WTC11 (cell line): ENCODE data around the gene RPRD2. TPM values are rescaled to one million over a fixed set of nuclear protein-coding genes. Genes with fewer than 3 reads are reported as not detected.

ENCODE experiments used
- ATAC-seq: fragments of 200-7000 bp; cut with Tn5 transposase; 2 replicates; pipeline ENCODE4 v1.10.0; 2021; ENCODE audit warnings: mild to moderate bottlenecking, moderate library complexity
- CTCF ChIA-PET: fragments of 300-600 bp; sonication (Branson Sonifier 250); formaldehyde crosslinking; loops from one replicate; lab custom pipeline; 2021; ENCODE audit warnings: antibody characterized with exemption; lab: Charles Lee
- POLR2A ChIA-PET: fragments of 350-600 bp; sonication (Branson Sonifier 250); formaldehyde crosslinking; loops from one replicate; lab custom pipeline; 2021; ENCODE audit warnings: antibody characterized with exemption; lab: Charles Lee
- DNase-seq: peaks from one replicate; pipeline ENCODE4 v3.0.0; 2021; ENCODE audit warnings: low spot score
- H3K27ac Mint-ChIP-seq: 2 replicates; pipeline ENCODE4 v1.8.0; 2021; ENCODE audit warnings: mixed read lengths
- H3K27me3 Mint-ChIP-seq: 2 replicates; pipeline ENCODE4 v1.8.0; 2021; ENCODE audit warnings: low read depth, mild to moderate bottlenecking, moderate library complexity, mixed read lengths
- H3K36me3 Mint-ChIP-seq: 2 replicates; pipeline ENCODE4 v1.8.0; 2021; ENCODE audit warnings: mixed read lengths
- H3K4me1 Mint-ChIP-seq: 2 replicates; pipeline ENCODE4 v1.8.0; 2022; ENCODE audit warnings: mixed read lengths
- H3K4me3 Mint-ChIP-seq: 2 replicates; pipeline ENCODE4 v1.8.0; 2021; ENCODE audit warnings: mild to moderate bottlenecking, moderate library complexity, mixed read lengths
- H3K9me3 Mint-ChIP-seq: 2 replicates; pipeline ENCODE4 v1.8.0; 2021; ENCODE audit warnings: mixed read lengths
- AFF4 ChIP-seq: sonication (generic); formaldehyde crosslinking; IDR thresholded peaks from 2 replicates; pipeline ENCODE4 v1.8.1; 2023; ENCODE audit warnings: mild to moderate bottlenecking, missing genetic modification reagents, borderline replicate concordance
- CBFB ChIP-seq: sonication (generic); formaldehyde crosslinking; IDR thresholded peaks from 2 replicates; pipeline ENCODE4 v1.8.1; 2022; ENCODE audit warnings: mild to moderate bottlenecking, low read depth, missing genetic modification reagents
- CDX4 ChIP-seq: fragments of 250-450 bp; sonication (Bioruptor Pico); IDR thresholded peaks from 2 replicates; pipeline ENCODE4 v1.9.0; 2021; ENCODE audit warnings: moderate library complexity, mild to moderate bottlenecking, inconsistent platforms, borderline replicate concordance
- E2F4 ChIP-seq: sonication (generic); formaldehyde crosslinking; IDR thresholded peaks from 2 replicates; pipeline ENCODE4 v1.8.1; 2022; ENCODE audit warnings: low read depth, mild to moderate bottlenecking, moderate library complexity, missing genetic modification reagents, borderline replicate concordance
- FOXK1 ChIP-seq: sonication (generic); formaldehyde crosslinking; IDR thresholded peaks from 2 replicates; pipeline ENCODE4 v1.8.0; 2022; ENCODE audit warnings: mild to moderate bottlenecking, moderate library complexity, missing genetic modification reagents
- FOXP1 ChIP-seq: sonication (generic); formaldehyde crosslinking; IDR thresholded peaks from 2 replicates; pipeline ENCODE4 v1.8.0; 2022; ENCODE audit warnings: missing genetic modification reagents, mild to moderate bottlenecking, moderate library complexity, borderline replicate concordance
- IRF1 ChIP-seq: sonication (generic); formaldehyde crosslinking; IDR thresholded peaks from 2 replicates; pipeline ENCODE4 v1.8.0; 2023; ENCODE audit warnings: missing genetic modification reagents
- JAZF1 ChIP-seq: fragments of 250-450 bp; sonication (Bioruptor Pico); IDR thresholded peaks from 2 replicates; pipeline ENCODE4 v1.9.0; 2021; ENCODE audit warnings: moderate library complexity, mild to moderate bottlenecking, inconsistent platforms
- MAX ChIP-seq: sonication (generic); formaldehyde crosslinking; IDR thresholded peaks from 2 replicates; pipeline ENCODE4 v1.8.0; 2022; ENCODE audit warnings: mild to moderate bottlenecking, missing genetic modification reagents
- NFE2L1 ChIP-seq: sonication (generic); formaldehyde crosslinking; IDR thresholded peaks from 2 replicates; pipeline ENCODE4 v1.8.1; 2023; ENCODE audit warnings: missing genetic modification reagents
- RORB ChIP-seq: fragments of 250-450 bp; sonication (Bioruptor Pico); IDR thresholded peaks from 2 replicates; pipeline ENCODE4 v1.9.0; 2021; ENCODE audit warnings: mild to moderate bottlenecking
- SMAD3 ChIP-seq: sonication (generic); formaldehyde crosslinking; IDR thresholded peaks from 2 replicates; pipeline ENCODE4 v1.8.0; 2022; ENCODE audit warnings: missing genetic modification reagents, mild to moderate bottlenecking, borderline replicate concordance
- SP1 ChIP-seq: sonication (generic); formaldehyde crosslinking; conservative IDR thresholded peaks from 2 replicates; pipeline ENCODE4 v1.8.1; 2022; ENCODE audit warnings: missing genetic modification reagents
- TEAD1 ChIP-seq: sonication (generic); formaldehyde crosslinking; IDR thresholded peaks from 2 replicates; pipeline ENCODE4 v1.8.0; 2022; ENCODE audit warnings: mild to moderate bottlenecking, missing genetic modification reagents
- TEAD4 ChIP-seq: sonication (generic); formaldehyde crosslinking; IDR thresholded peaks from 2 replicates; pipeline ENCODE4 v1.8.0; 2022; ENCODE audit warnings: mild to moderate bottlenecking, missing genetic modification reagents
- TP53 ChIP-seq: sonication (generic); formaldehyde crosslinking; IDR thresholded peaks from 2 replicates; pipeline ENCODE4 v1.8.1; 2023; ENCODE audit warnings: mild to moderate bottlenecking, missing genetic modification reagents
- ZBTB43 ChIP-seq: sonication (generic); formaldehyde crosslinking; IDR thresholded peaks from 2 replicates; pipeline ENCODE4 v1.8.1; 2023; ENCODE audit warnings: mild to moderate bottlenecking, missing genetic modification reagents
- ZNF138 ChIP-seq: sonication (generic); formaldehyde crosslinking; conservative IDR thresholded peaks from 2 replicates; pipeline ENCODE4 v1.8.1; 2022; ENCODE audit warnings: mild to moderate bottlenecking, moderate library complexity, missing genetic modification reagents
- ZNF232 ChIP-seq: sonication (generic); formaldehyde crosslinking; IDR thresholded peaks from 2 replicates; pipeline ENCODE4 v1.8.0; 2022; ENCODE audit warnings: mild to moderate bottlenecking, missing genetic modification reagents
- ZNF423 ChIP-seq: fragments of 250-450 bp; sonication (Bioruptor Pico); IDR thresholded peaks from 2 replicates; pipeline ENCODE4 v2.1.2; 2022; ENCODE audit warnings: mild to moderate bottlenecking, moderate library complexity
- ZNF425 ChIP-seq: fragments of 250-450 bp; sonication (Bioruptor Pico); conservative IDR thresholded peaks from 2 replicates; pipeline ENCODE4 v1.9.0; 2021; ENCODE audit warnings: mild to moderate bottlenecking
- ZNF671 ChIP-seq: fragments of 250-450 bp; sonication (Bioruptor Pico); IDR thresholded peaks from 2 replicates; pipeline ENCODE4 v1.8.0; 2021; ENCODE audit warnings: mild to moderate bottlenecking
- total RNA-seq: library from RNA; stranded (reverse); gene quantifications from 3 replicates; pipeline ENCODE4 v1.2.3, GENCODE V29; 2021

Gene RPRD2
- total RNA-seq, 1 experiment from 2014 or later: 26.1 TPM

- no peaks in the 10 kb centered on the region for H3K27me3 Mint-ChIP-seq
- CTCF ChIA-PET: interaction anchor here (0.6 to 1.9 kb wide), 7 partner anchors 8 to 172 kb away, joined by 3 to 6 read pairs (median 4); partner anchors contain the start of genes C1orf54, CA14 and FALEC
- TF ChIP-seq FOXP1 (CRISPR knock-in tag) (no peak), TP53 (no peak), ZNF671 (no peak), MAX (CRISPR knock-in tag) (no peak), TEAD1 (CRISPR knock-in tag) (no peak), TEAD4 (CRISPR knock-in tag) (no peak), FOXK1 (CRISPR knock-in tag) (no peak), ZNF423 (CRISPR knock-in tag) (no peak), ZNF425 (no peak), RORB (CRISPR knock-in tag) (no peak), JAZF1 (CRISPR knock-in tag) (no peak), CBFB (CRISPR knock-in tag) (no peak), AFF4 (no peak)
- peak overlapping the region; percentile 30 for H3K27ac Mint-ChIP-seq
- no peak for ATAC-seq
- no peak for DNase-seq
- peaks cover 4% of the 10 kb centered on the region; the same call in 1 of the 2 replicates for H3K36me3 Mint-ChIP-seq
- no peak overlapping the region for H3K4me3 Mint-ChIP-seq
- no peaks in the 10 kb centered on the region for H3K9me3 Mint-ChIP-seq
- peaks cover 5% of the 10 kb centered on the region for H3K4me1 Mint-ChIP-seq
- POLR2A ChIA-PET: interaction anchor here (0.5 kb wide), 1 partner anchor 20 kb away, joined by 4 read pairs; no protein-coding TSS in a partner anchor
Observed at GRCh38 chr1:150429805-150430204, 65.9 kb downstream of the RPRD2 start.

GRCh38 chr1:150441121-150441520, 77.2 kb downstream of the RPRD2 start:
- no peak for TF ChIP-seq SMAD3 (CRISPR knock-in tag)
- no peak for TF ChIP-seq ZNF232 (CRISPR knock-in tag)
- no peak for TF ChIP-seq ZNF138
- no peak for TF ChIP-seq CBFB (CRISPR knock-in tag)
- TF ChIP-seq CDX4 (CRISPR knock-in tag): no peak
- no peaks in the 10 kb centered on the region for H3K27me3 Mint-ChIP-seq
- H3K9me3 Mint-ChIP-seq: no peaks in the 10 kb centered on the region
- CTCF ChIA-PET: no interaction called here
- H3K4me3 Mint-ChIP-seq: no peak overlapping the region
- no peaks in the 10 kb centered on the region for H3K4me1 Mint-ChIP-seq
- DNase-seq (no peak), ATAC-seq (no peak)
- POLR2A ChIA-PET: interaction anchor here (0.6 kb wide), 1 partner anchor 11 kb away, joined by 3 read pairs; no protein-coding TSS in a partner anchor
- peaks cover 30% of the 10 kb centered on the region for H3K36me3 Mint-ChIP-seq
- no peak overlapping the region for H3K27ac Mint-ChIP-seq

- Mint-ChIP-seq H3K4me1 (no peaks in the 10 kb centered on the region), H3K27me3 (no peaks in the 10 kb centered on the region), H3K9me3 (no peaks in the 10 kb centered on the region), H3K36me3 (peaks cover 47% of the 10 kb centered on the region), H3K4me3 (no peak overlapping the region), H3K27ac (no peak overlapping the region)
- ATAC-seq (no peak), DNase-seq (no peak)
- ChIA-PET CTCF (no interaction called here), POLR2A (interaction anchor here (0.7 kb wide), 1 partner anchor 410 kb away, joined by 3 read pairs; no protein-coding TSS in a partner anchor)
- TF ChIP-seq NFE2L1 (no peak), IRF1 (CRISPR knock-in tag) (no peak), SP1 (CRISPR knock-in tag) (no peak), TP53 (no peak), ZBTB43 (CRISPR knock-in tag) (no peak), E2F4 (CRISPR knock-in tag) (no peak)
Observed at GRCh38 chr1:150444232-150444631, 80.3 kb downstream of the RPRD2 start.
